CD4-positive, alpha-beta T cell (primary cell): Measurements from ENCODE around the gene HIVEP1. TPM values are rescaled to one million over a fixed set of nuclear protein-coding genes. Genes with fewer than 3 reads are reported as not detected.

Source experiments
- ATAC-seq: fragments of 200-7000 bp; cut with Tn5 transposase; one replicate; pipeline ENCODE4 v1.10.0; 2022; ENCODE audit warnings: mild to moderate bottlenecking; ENCODE audit not compliant: poor library complexity
- CTCF ChIA-PET: fragments of 350-600 bp; sonication (Branson Sonifier 250); formaldehyde crosslinking; loops from one replicate; lab custom pipeline; 2021; ENCODE audit warnings: antibody characterized with exemption, inconsistent platforms; lab: Charles Lee
- POLR2A ChIA-PET: fragments of 350-600 bp; sonication (Branson Sonifier 250); formaldehyde crosslinking; loops from one replicate; lab custom pipeline; 2021; ENCODE audit warnings: antibody characterized with exemption, inconsistent platforms; lab: Charles Lee
- DNase-seq, 14 experiments: peaks; one replicate each; pipeline ENCODE4 v3.0.0-alpha.2; 2013 to 2020; ENCODE audit warnings: mixed read lengths in 2 of 14
- H3K27ac ChIP-seq, 2 donors: one replicate each; pipeline versions ENCODE4 v1.5.1 to v1.7.0; 2013; ENCODE audit warnings: low read length in 2 of 2, low read depth in 1 of 2, mild to moderate bottlenecking in 1 of 2
- H3K27me3 ChIP-seq, 2 experiments: 1 replicate in 1 of 2; 2 replicates in 1 of 2; pipeline versions ENCODE4 v1.6.1 to v1.7.0; 2013; ENCODE audit warnings: low read length in 2 of 2, control low read depth in 1 of 2, mild to moderate bottlenecking in 1 of 2, moderate library complexity in 1 of 2; ENCODE audit not compliant: insufficient read depth in 2 of 2, control insufficient read depth in 1 of 2
- H3K36me3 ChIP-seq: one replicate; pipeline ENCODE4 v1.6.1; 2013; ENCODE audit warnings: low read length, control low read depth; ENCODE audit not compliant: insufficient read depth
- H3K4me1 ChIP-seq: one replicate; pipeline ENCODE4 v1.6.1; 2013; ENCODE audit warnings: low read length, control low read depth; ENCODE audit not compliant: insufficient read depth
- H3K4me3 ChIP-seq: one replicate; pipeline ENCODE4 v1.5.1; 2013; ENCODE audit warnings: mild to moderate bottlenecking, low read length, moderate library complexity
- H3K9me3 ChIP-seq, 2 experiments: 1 replicate in 1 of 2; 2 replicates in 1 of 2; pipeline versions ENCODE4 v1.6.1 to v1.7.0; 2013; ENCODE audit warnings: low read length in 2 of 2, mild to moderate bottlenecking in 2 of 2, control low read depth in 1 of 2, moderate library complexity in 1 of 2; ENCODE audit not compliant: control insufficient read depth in 1 of 2, insufficient read depth in 1 of 2
- H3K27ac Mint-ChIP-seq: one replicate; pipeline ENCODE4 v1.8.0; 2020; ENCODE audit warnings: mixed read lengths
- H3K27me3 Mint-ChIP-seq: one replicate; pipeline ENCODE4 v1.8.0; 2021; ENCODE audit warnings: mixed read lengths
- H3K36me3 Mint-ChIP-seq: one replicate; pipeline ENCODE4 v1.8.0; 2021; ENCODE audit warnings: low read depth, mixed read lengths
- H3K4me1 Mint-ChIP-seq: one replicate; pipeline ENCODE4 v1.8.0; 2021; ENCODE audit warnings: low read depth, mixed read lengths
- H3K4me3 Mint-ChIP-seq: one replicate; pipeline ENCODE4 v1.8.0; 2020; ENCODE audit warnings: mild to moderate bottlenecking, mixed read lengths
- H3K9me3 Mint-ChIP-seq: one replicate; pipeline ENCODE4 v1.8.0; 2020; ENCODE audit warnings: mixed read lengths
- intact Hi-C, 2 experiments: fragments of 100-400 bp; cut with DNase I in 1 of 2; cut with micrococcal nuclease in 1 of 2; formaldehyde crosslinking; loops; one replicate each; pipeline versions ENCODE4 v1.15.1 to v1.9.0; 2023 to 2025; cut with DNase I, micrococcal nuclease
- total RNA-seq, 174 experiments: library from RNA in 2 of 174; stranded (reverse) in 2 of 174; gene quantifications; one replicate each; pipeline ENCODE4 v1.2.3 and lab custom pipeline; 2021 to 2026
- TF ChIP-seq, protein P1 (sequence below): fragments of 200-600 bp; IDR thresholded peaks from one replicate; pipeline ENCODE4 v1.8.0; 2022; ENCODE audit warnings: antibody characterized with exemption, mild to moderate bottlenecking

The HIVEP1 gene
- total RNA-seq, 2 experiments from 2014 or later = 76.3 to 78.8 TPM

- POLR2A ChIA-PET = interaction anchor here (0.6 kb wide), 1 partner anchor 486 kb away, joined by 4 read pairs; no protein-coding TSS in a partner anchor
- TF ChIP-seq, protein P1, sequence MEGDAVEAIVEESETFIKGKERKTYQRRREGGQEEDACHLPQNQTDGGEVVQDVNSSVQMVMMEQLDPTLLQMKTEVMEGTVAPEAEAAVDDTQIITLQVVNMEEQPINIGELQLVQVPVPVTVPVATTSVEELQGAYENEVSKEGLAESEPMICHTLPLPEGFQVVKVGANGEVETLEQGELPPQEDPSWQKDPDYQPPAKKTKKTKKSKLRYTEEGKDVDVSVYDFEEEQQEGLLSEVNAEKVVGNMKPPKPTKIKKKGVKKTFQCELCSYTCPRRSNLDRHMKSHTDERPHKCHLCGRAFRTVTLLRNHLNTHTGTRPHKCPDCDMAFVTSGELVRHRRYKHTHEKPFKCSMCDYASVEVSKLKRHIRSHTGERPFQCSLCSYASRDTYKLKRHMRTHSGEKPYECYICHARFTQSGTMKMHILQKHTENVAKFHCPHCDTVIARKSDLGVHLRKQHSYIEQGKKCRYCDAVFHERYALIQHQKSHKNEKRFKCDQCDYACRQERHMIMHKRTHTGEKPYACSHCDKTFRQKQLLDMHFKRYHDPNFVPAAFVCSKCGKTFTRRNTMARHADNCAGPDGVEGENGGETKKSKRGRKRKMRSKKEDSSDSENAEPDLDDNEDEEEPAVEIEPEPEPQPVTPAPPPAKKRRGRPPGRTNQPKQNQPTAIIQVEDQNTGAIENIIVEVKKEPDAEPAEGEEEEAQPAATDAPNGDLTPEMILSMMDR = no peak
- Mint-ChIP-seq H3K4me3 (no peak overlapping the region), H3K9me3 (peaks cover 1% of the 10 kb centered on the region), H3K27ac (no peak overlapping the region), H3K27me3 (no peaks in the 10 kb centered on the region), H3K36me3 (no peaks in the 10 kb centered on the region), H3K4me1 (no peaks in the 10 kb centered on the region)
- H3K4me1 ChIP-seq = no peaks in the 10 kb centered on the region
- H3K36me3 ChIP-seq = no peaks in the 10 kb centered on the region
- no peak for ATAC-seq
- CTCF ChIA-PET = no interaction called here
- no peak for DNase-seq
- H3K4me3 ChIP-seq = no peak overlapping the region
- H3K27ac ChIP-seq = no peak overlapping the region
- intact Hi-C loops = no loop called here
- no peaks in the 10 kb centered on the region for H3K27me3 ChIP-seq
- H3K9me3 ChIP-seq = no peaks in the 10 kb centered on the region
Observed at GRCh38 chr6:12178521-12178920, 166.4 kb downstream of the HIVEP1 start.

DNA sequence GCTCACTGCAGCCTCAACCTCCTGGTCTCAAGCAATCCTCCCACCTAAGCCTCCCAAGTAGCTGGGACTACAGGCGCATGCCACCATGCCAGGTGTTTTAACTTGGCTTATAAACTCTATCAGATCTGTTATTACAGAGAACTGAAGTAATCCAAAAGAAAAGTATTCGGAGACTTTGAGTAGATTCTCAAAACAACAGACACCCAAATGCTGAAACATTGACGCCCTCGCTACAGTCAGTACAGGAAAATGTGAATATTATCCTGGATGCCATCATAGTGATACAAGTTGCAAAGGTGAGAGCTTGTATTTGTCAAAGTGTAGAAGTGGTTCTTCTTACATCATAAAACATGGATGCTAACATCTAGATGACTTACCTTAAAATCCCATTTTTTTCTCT, 169.4 kb downstream of the HIVEP1 start:
- no peak for DNase-seq
- Mint-ChIP-seq H3K9me3 (no peaks in the 10 kb centered on the region), H3K27ac (no peak overlapping the region), H3K27me3 (no peaks in the 10 kb centered on the region), H3K36me3 (no peaks in the 10 kb centered on the region), H3K4me3 (no peak overlapping the region), H3K4me1 (no peaks in the 10 kb centered on the region)
- POLR2A ChIA-PET = no interaction called here
- Histone ChIP-seq H3K36me3 (no peaks in the 10 kb centered on the region), H3K9me3 (no peaks in the 10 kb centered on the region), H3K27me3 (no peaks in the 10 kb centered on the region), H3K4me3 (no peak overlapping the region), H3K27ac (no peak overlapping the region), H3K4me1 (no peaks in the 10 kb centered on the region)
- intact Hi-C loops = no loop called here
- no peak for ATAC-seq
- CTCF ChIA-PET = no interaction called here
- TF ChIP-seq, protein P1 = no peak

- CTCF ChIA-PET = no interaction called here
- Histone ChIP-seq H3K36me3 (no peaks in the 10 kb centered on the region), H3K4me3 (no peak overlapping the region), H3K4me1 (no peaks in the 10 kb centered on the region), H3K9me3 (no peaks in the 10 kb centered on the region), H3K27me3 (no peaks in the 10 kb centered on the region), H3K27ac (no peak overlapping the region)
- intact Hi-C loops = no loop called here
- H3K9me3 Mint-ChIP-seq = no peaks in the 10 kb centered on the region
- no peaks in the 10 kb centered on the region for H3K36me3 Mint-ChIP-seq
- H3K27ac Mint-ChIP-seq = no peak overlapping the region
- H3K4me1 Mint-ChIP-seq = no peaks in the 10 kb centered on the region
- POLR2A ChIA-PET = no interaction called here
- no peaks in the 10 kb centered on the region for H3K27me3 Mint-ChIP-seq
- ATAC-seq (no peak), DNase-seq (peak in 1 of 14 experiments; percentile 17)
- TF ChIP-seq, protein P1 = no peak
- no peak overlapping the region for H3K4me3 Mint-ChIP-seq
Observed at GRCh38 chr6:12182676-12183075, 170.6 kb downstream of the HIVEP1 start.
